Smooth muscle cell (in vitro differentiated cells): ENCODE results near the gene CDC42BPA. TPM values are rescaled to one million over a fixed set of nuclear protein-coding genes. Genes with fewer than 3 reads are reported as not detected.

ENCODE experiments used
- DNase-seq: peaks from one replicate; lab custom pipeline; 2025; ENCODE audit not compliant: unreplicated experiment; lab: John Stamatoyannopoulos, UW
- H2AFZ ChIP-seq: fragments of 200-600 bp; sonication (generic); 2 replicates; pipeline ENCODE4 v1.6.0; 2016; ENCODE audit warnings: antibody characterized with exemption, low read depth, mild to moderate bottlenecking
- H3F3A ChIP-seq: fragments of 200-600 bp; sonication (generic); 2 replicates; pipeline ENCODE4 v1.6.0; 2017; ENCODE audit warnings: antibody characterized with exemption, low read depth
- H3K27ac ChIP-seq: fragments of 200-600 bp; sonication (generic); 2 replicates; pipeline ENCODE4 v1.5.1; 2016; ENCODE audit warnings: low read depth, mild to moderate bottlenecking
- H3K27me3 ChIP-seq: fragments of 200-600 bp; sonication (generic); 2 replicates; pipeline ENCODE4 v1.6.1; 2016; ENCODE audit warnings: low read depth, mild to moderate bottlenecking
- H3K36me3 ChIP-seq: fragments of 200-600 bp; sonication (generic); 2 replicates; pipeline ENCODE4 v1.5.1; 2016; ENCODE audit warnings: low read depth
- H3K4me1 ChIP-seq: fragments of 200-600 bp; sonication (generic); 2 replicates; pipeline ENCODE4 v1.5.1; 2016; ENCODE audit warnings: low read depth
- H3K4me2 ChIP-seq: fragments of 200-600 bp; sonication (generic); 2 replicates; pipeline ENCODE4 v1.6.0; 2016; ENCODE audit warnings: mild to moderate bottlenecking
- H3K4me3 ChIP-seq: fragments of 200-600 bp; sonication (generic); 2 replicates; pipeline ENCODE4 v1.5.1; 2016; ENCODE audit warnings: mild to moderate bottlenecking
- H3K79me2 ChIP-seq: fragments of 200-600 bp; sonication (generic); 2 replicates; pipeline ENCODE4 v1.6.0; 2016; ENCODE audit warnings: low read depth, mild to moderate bottlenecking
- H3K9ac ChIP-seq: fragments of 200-600 bp; sonication (generic); 2 replicates; pipeline ENCODE4 v1.6.0; 2016; ENCODE audit warnings: low read depth
- H3K9me3 ChIP-seq: fragments of 200-600 bp; sonication (generic); replicated peaks from 2 replicates; pipeline ENCODE4 v1.5.1; 2016; ENCODE audit warnings: low read depth
- H4K20me1 ChIP-seq: fragments of 200-600 bp; sonication (generic); 2 replicates; pipeline ENCODE4 v1.6.0; 2016; ENCODE audit warnings: low read depth
- WGBS: methylation state at CpG from one replicate; pipeline ENCODE4 v1.1.7; 2016; ENCODE audit warnings: low lambda C conversion rate; 5-methylcytosine and 5-hydroxymethylcytosine counted together
- polyA plus RNA-seq: library from polyadenylated mRNA; unstranded; fragments of >200 nt; fragmentation: Nextera tagmentation; extraction: Ambion mirVana; gene quantifications from 2 replicates; pipeline ENCODE4 v1.2.1, GENCODE V29; 2016
- total RNA-seq: library from RNA; depleted of rRNA; stranded (reverse); fragments of >200 nt; gene quantifications from 2 replicates; pipeline ENCODE4 v1.2.3, GENCODE V29; 2014
- TF ChIP-seq, protein P1 (sequence below): fragments of 200-600 bp; sonication (generic); IDR thresholded peaks from 2 replicates; pipeline ENCODE4 v1.5.1; 2017; ENCODE audit warnings: borderline replicate concordance, mild to moderate bottlenecking, antibody characterized with exemption; ENCODE audit not compliant: insufficient read depth, poor library complexity, severe bottlenecking

Gene CDC42BPA
- total and polyA plus RNA-seq, 2 experiments from 2014 or later, result 14.8 to 34.9 TPM

GRCh38 chr1:226980565-226981385 is 337.5 kb downstream of the CDC42BPA start:
- Histone ChIP-seq H2AFZ (no peak overlapping the region), H4K20me1 (no peaks in the 10 kb centered on the region), H3K4me1 (peaks cover under 1% of the 10 kb centered on the region), H3K27ac (no peak overlapping the region), H3K36me3 (no peaks in the 10 kb centered on the region), H3K4me2 (no peak overlapping the region), H3F3A (no peaks in the 10 kb centered on the region), H3K9me3 (no peaks in the 10 kb centered on the region), H3K9ac (no peak overlapping the region), H3K4me3 (no peak overlapping the region), H3K79me2 (no peaks in the 10 kb centered on the region), H3K27me3 (no peaks in the 10 kb centered on the region)
- TF ChIP-seq, protein P1, sequence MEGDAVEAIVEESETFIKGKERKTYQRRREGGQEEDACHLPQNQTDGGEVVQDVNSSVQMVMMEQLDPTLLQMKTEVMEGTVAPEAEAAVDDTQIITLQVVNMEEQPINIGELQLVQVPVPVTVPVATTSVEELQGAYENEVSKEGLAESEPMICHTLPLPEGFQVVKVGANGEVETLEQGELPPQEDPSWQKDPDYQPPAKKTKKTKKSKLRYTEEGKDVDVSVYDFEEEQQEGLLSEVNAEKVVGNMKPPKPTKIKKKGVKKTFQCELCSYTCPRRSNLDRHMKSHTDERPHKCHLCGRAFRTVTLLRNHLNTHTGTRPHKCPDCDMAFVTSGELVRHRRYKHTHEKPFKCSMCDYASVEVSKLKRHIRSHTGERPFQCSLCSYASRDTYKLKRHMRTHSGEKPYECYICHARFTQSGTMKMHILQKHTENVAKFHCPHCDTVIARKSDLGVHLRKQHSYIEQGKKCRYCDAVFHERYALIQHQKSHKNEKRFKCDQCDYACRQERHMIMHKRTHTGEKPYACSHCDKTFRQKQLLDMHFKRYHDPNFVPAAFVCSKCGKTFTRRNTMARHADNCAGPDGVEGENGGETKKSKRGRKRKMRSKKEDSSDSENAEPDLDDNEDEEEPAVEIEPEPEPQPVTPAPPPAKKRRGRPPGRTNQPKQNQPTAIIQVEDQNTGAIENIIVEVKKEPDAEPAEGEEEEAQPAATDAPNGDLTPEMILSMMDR, result no peak
- 93% methylated on average over 26 of the region's 26 CpGs for WGBS
- DNase-seq, result no peak

DNA sequence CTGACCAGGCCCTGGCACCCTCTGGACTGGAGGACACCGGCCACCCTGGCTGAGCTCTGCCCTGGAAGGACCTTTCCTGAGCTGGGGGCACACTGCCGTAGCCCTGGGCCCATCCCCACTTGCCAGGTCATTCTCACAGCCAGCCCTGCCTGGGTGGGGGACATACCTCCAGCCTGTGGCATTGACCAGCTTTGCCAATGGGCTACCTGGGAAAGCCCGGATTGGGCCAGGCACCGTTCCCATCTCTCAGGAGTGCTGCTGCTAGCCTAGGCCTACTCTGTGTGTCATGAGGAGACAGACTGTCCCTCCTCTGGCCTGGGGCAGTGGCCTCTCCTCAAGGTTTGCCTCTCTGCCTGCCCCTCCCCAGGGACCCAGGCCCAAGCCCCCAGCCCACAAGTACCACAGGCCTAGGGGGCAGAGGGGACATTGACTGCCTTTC is 338.2 kb downstream of the CDC42BPA start:
- H3K4me1 ChIP-seq, result peaks cover 7% of the 10 kb centered on the region
- H3F3A ChIP-seq, result no peaks in the 10 kb centered on the region
- no peak for DNase-seq
- TF ChIP-seq, protein P1, result no peak
- H3K9me3 ChIP-seq, result no peaks in the 10 kb centered on the region
- no peaks in the 10 kb centered on the region for H3K36me3 ChIP-seq
- no peaks in the 10 kb centered on the region for H3K27me3 ChIP-seq
- no peak overlapping the region for H2AFZ ChIP-seq
- no peak overlapping the region for H3K27ac ChIP-seq
- WGBS, result 98% methylated on average over 4 of the region's 4 CpGs
- no peaks in the 10 kb centered on the region for H4K20me1 ChIP-seq
- H3K4me2 ChIP-seq, result no peak overlapping the region
- no peak overlapping the region for H3K4me3 ChIP-seq
- no peaks in the 10 kb centered on the region for H3K79me2 ChIP-seq
- no peak overlapping the region for H3K9ac ChIP-seq

- WGBS, result 90% methylated on average over 11 of the region's 12 CpGs
These were observed 338.7 kb downstream of the CDC42BPA start for GRCh38 chr1:226979517-226980121.

More at GRCh38 chr1:226979517-226980121, 338.7 kb downstream of the CDC42BPA start:
- Histone ChIP-seq H4K20me1 (no peaks in the 10 kb centered on the region), H3K9me3 (no peaks in the 10 kb centered on the region), H3K4me2 (no peak overlapping the region), H3K4me3 (no peak overlapping the region), H3K4me1 (peaks cover 12% of the 10 kb centered on the region), H3K27ac (no peak overlapping the region), H3K36me3 (no peaks in the 10 kb centered on the region), H3F3A (no peaks in the 10 kb centered on the region), H3K9ac (no peak overlapping the region), H3K79me2 (no peaks in the 10 kb centered on the region), H3K27me3 (no peaks in the 10 kb centered on the region), H2AFZ (no peak overlapping the region)
- TF ChIP-seq, protein P1, result no peak
- DNase-seq, result no peak
